Measurements from ENCODE around the gene RAD51B.
A peak's percentile ranks its signal among the peaks of the same experiment; 100 is the strongest.
"Not testable (repeated sequence)": the region's sequence is repeated elsewhere in the genome, so short reads cannot be mapped to it uniquely, and the experiment has no call there.

Gene RAD51B

DNA sequence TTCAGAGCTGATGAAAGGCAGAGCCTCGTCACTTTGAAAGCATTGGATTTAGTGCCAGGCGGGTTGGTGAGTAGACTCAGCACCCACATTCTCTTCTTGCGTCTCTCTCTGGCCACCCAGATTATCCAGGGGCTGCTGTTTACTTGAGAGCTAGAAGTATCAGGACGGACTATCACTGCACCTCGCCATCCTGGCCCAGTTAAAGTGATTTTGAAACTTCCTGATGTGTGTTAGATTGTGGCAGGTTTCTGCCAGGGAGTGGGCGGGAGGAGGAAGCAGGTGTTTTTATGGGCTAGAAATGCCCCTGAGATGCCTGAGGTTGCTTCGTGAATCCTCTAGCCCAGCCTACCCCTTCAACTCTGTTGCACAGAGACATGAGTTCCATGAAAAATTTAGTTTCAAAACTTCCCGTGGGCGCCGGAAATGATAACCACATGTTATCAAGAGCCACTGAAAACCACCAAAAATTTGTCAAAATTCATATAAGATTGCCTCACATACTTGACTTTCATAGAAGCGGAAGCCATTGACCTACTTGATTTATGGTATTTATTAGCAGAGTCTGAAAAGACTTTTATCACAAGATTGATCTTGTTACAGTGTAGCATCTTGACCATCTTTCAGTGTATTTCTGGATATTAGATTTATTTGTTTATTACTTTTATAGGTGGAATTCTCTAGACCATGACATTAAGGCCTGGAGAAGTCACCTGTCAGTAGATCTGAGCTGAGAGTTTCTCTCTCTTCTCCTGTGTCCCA, 466.0 kb downstream of the RAD51B start:
- peak; percentile 72 for DNase-seq

DNA sequence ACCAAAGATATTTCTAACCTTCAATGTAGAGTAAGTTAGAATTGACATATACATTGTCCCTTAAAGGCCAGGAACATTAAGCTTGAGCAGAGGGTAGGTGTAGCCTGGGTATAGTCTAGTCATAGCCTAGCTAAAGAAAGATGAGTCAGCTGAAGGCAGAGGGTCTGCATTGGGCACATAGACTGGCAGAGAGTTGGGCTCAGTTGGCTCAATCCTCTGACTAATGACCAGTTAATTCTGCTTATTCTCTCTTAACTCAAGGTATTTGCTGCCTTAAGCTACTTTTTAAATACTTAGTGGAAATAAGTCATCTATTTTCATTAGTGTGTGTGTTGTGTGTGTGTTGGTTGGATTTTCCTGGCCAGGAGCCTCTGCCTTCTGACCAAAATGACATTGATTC, 467.1 kb downstream of the RAD51B start:
- DNase-seq = no peak

DNA sequence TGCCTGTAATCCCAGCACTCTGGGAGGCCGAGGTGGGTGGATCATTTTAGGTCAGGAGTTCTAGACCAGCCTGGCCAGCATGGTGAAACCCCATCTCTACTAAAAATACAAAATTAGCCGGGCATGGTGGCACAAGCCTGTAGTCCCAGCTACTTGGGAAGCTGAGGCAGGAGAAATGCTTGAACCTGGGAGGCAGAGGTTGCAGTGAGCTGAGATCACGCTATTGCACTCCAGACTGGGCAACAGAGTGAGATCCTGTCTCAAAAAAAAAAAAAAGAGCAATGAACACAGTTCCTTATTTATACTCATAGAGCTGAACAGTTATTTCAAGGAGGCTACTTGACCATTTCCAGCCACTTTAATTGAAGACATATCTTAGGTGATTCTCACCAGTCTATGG, 469.9 kb downstream of the RAD51B start:
- DNase-seq = not testable (repeated sequence)

DNA sequence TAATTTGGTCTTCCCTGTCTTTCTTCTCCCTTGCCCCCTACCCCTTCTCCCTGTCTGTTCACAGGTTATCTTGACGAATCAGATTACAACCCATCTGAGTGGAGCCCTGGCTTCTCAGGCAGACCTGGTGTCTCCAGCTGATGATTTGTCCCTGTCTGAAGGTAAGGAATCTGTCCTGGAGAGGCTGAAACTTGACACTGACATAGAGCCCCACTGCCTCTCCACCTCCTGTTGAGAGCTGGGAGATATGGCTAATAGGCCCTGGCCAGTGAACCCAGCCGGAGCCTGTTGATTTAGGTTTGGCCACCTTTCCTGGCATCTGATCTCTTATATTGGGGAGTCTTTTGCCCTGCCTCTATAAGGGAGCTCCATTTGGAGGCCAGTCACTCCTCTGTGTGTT, 472.2 kb downstream of the RAD51B start:
- no peak for DNase-seq

DNA sequence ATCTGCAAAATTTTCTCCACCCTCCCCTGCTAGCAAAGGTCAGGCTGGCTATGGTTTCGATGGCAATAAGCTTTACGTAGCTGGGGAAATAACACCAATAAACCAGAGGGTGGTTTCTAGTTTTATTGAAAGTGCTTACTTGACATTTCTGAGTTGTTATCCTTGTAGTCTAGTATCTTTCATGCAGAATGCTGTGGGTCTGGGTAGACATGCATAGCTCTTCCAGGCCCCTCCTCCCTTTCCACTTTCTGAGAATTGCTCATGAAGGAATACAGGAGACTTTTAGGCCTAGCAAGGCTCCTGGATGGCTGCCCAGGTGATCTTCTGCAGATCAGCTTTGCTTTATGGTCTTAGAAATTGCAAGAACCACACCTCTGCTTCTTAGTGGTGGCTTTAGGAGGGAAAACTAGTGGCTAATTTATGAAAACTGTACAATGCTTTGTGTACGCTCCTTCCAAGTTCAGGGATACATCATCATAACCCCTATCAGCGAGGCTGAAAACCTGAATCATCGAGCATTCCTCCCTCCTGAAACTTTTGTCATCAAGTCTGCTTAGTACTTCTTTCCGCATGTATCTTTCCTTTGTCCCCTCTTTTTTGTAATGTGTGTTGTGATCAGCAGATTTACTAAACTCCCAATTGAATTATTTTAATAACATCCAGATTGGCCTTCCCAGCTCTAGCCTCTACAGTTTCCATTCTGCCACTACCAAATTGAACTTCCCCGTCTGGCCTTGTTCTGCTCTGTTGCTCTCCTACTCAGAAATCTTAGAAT, 473.0 kb downstream of the RAD51B start:
- DNase-seq = no peak

DNA sequence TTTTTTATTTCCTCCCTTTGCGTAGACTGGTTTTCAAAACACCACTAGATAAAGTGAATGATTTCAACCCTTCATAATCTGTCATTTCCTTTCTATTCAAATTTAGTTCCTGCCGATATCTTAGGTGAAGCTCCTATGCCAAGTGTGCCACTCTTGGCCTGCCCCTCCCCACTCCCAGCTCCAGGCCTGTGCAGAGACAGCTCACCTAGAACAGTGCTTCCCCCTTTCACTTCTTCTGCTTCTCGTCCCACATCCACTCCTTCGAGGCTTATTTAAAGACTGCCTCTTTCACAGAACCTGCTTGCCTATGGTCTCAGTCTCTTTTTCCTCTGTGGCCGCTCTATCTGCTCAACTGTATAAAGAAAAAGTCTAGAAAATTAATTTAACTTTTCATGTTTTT, 473.8 kb downstream of the RAD51B start:
- no peak for DNase-seq

DNA sequence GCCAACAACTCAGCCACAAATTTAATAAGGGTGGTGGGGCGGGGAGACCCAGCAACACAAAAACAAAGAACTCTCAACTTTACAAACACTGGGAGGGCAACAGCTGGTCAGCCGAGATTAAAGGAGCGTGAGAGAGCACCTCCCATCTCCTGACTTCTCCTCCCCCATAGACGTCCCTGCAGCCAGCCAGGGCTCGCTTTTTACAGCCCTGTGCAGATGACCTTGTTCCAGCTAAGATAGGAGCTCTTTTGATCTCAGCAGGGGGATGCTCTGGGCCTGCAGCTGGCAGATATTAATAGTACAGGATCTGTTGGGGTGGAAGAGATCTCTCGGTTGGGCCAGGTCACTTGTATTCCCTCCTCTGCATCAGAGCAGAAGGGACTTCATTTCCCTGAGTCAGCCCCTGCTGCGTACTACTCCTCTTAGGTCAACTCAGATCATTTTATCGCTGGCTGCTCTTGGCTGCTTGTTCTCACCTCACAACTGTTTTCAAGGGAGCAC, 475.8 kb downstream of the RAD51B start:
- DNase-seq = no peak

DNA sequence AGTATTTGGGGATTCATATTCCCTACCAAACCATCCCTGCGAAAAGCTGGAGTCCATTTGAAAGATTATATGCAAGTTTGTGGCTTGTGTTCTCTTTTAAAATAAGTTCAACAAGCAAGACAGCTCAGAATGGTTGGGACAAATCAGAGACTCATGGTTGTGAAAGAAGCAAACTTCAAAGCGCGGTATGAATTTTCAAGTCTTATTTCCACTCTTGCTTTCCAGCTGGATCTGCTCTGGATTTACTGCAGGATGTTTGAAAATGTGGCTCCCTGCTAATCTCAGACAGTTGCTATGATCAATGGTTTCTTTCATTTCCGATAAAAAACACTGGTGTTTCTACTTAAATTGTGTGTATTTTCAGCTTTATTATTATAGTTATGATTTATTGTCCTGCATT, 477.5 kb downstream of the RAD51B start:
- DNase-seq = no peak

DNA sequence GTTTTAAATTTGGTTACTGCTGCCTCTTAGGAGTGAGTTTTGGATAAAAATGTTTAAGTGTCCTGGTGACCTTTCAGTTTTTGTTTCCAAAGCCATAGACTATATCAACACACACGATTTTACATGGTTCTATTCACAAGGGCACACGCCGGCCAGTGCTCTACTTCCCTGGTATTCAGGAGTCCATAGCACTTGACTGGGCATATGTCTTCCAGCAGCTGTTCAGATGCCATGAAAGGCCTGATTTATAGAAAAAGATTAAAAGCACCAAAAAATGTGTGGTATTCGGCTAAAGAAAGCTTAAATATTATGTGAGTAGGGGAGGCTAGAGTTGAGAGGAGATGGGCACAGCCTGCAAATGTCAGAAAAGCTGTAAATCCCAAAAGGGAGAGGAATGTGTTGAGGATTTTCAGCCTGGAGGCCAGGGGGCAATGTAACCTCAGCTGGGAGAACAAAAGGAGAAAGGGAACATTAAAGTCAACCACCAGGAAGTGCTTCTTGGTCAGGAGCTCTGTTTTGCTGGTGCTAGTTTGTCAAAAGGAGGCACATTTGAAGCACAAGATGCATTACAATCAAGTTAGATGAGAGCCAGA, 478.4 kb downstream of the RAD51B start:
- no peak for DNase-seq

DNA sequence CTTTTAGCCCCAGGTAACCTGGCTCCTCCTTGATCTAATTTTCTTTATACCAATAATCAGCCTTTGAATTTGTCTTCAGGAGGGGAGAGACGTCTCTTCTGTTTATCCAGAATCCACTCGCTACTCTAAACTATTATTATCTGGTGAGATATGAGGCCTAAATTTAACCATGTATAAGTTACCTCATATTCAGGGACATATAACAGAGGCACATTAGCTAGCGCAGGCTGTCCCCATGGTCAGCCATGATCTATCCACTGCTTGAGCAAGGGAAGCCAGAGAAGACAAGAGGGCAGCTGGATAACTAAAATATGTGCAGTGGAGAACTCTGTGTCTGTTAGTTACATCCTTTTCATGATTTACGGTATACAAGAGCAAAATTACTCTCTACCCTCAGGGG, 481.0 kb downstream of the RAD51B start:
- no peak for DNase-seq

DNA sequence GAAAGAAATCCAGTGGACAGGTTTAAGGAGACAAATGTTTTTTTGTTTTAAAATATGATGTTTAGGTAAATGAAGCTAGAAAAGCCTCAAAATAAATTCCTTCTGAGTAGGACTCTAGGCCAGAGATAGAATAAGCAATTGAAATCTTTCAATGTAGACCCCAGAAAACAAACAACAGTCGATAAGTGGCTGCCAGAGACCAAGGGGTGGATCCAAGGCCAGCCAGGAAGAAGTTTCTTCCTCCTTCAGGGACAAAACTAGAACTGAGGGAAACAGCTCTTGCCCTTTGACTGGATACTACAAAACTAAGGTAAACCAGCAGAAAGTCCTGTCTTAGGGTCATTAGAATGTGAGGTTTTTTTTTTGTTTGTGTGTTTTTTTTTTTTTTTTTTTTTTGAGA, 481.6 kb downstream of the RAD51B start:
- DNase-seq = no peak

DNA sequence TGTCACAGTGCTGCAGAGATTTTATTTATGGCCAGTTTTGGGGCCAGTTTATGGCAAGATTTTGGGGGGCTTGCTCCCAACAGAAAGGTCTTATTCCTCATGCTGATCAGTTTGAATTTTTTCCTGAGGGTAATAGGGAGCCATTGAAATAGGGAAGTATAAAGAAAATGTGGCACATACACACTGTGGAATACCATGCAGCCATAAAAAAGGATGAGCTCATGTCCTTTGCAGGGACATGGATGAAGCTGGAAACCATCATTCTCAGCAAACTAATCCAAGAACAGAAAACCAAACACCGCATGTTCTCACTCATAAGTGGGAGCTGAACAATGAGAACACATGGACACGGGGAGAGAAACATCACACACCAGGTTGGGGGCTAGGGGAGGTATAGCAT, 483.4 kb downstream of the RAD51B start:
- not testable (repeated sequence) for DNase-seq

DNA sequence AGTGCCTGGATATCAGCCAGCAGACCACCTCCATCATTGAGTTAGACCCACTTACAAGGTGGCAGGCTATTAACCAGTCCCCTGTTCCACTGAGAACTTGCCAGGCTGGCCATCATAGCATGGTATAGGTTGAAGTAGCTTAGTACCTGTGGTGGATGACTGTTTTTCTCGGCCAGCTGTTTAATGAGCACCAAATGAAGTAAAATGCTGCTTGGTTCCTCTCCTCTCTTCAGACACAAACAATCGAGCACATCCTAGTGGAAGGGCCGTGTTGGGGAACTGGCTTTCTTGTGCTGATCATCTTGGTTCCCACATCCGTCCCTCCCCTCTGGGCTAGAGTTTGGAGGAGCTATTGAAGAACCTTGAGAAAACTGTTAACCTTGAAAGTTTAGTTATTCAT, 486.2 kb downstream of the RAD51B start:
- DNase-seq = no peak

DNA sequence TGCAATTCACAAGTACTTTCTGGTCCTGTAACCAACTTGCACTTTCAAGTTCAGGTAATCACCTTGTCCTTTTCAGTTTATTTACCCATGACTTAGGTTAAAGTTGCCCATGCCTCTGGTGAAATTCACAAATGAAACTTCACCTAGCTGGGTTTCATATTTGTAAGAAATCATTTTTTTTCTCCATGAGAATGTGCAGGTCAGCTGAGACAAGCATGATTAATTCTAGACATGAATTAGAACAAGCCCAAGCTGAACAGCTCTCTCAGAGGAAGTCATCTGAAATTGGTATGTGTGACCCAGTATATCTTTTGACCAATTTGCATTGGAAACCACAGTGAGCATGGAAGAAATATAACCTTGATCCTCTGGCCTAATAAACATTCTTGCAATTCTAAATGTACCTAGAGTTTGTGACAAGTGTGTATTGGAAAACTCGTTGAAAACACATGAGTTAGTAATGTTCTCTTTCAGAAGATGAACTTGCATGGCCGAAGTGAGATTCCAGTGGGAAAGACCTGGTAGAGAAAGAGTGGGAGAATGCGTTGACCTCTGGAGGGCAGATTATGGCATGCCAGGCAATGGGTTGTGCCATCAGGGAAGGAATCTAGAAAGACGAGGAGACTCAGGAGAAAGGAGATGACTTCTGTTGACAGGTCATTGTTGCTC, 486.8 kb downstream of the RAD51B start:
- DNase-seq = no peak

DNA sequence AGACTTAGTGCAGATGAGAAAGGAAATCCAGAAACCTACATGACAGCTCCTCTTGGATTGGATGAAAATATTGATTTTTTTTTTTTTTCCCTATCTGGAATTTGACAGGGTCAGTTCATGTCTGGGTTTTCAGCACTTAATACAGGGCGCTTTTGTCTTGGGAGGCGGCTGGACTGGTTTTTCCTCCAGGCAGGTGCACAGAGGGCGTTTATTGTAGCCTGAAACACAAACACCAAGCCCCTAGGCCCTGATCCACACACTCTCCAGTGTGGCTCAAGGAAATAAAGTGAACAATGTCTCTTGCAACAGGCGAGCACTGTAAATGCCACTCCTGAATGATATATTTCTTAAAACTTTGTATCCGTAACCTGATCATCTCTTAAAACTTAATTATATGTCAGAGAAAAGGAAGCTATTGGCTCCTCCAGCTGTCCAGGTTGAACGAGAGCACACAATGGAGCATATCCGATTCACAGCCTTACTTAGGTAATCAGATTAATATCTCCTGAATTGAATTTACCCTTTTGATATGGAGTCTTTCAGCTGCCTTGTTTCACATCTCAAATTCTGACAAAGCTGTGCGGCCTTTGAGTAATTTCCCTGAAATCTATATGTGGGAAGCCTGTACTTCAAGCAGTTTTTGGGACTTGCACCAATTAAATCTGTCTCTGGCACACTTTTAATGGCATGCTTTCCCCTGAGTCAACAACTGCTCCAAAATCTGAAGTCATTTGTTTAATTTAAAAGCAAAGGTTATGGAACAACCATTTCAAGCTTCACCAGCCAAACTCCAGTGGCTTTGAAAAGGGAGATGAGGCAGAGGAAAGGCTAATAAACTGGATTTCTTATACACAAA, 487.6 kb downstream of the RAD51B start:
- DNase-seq = no peak

DNA sequence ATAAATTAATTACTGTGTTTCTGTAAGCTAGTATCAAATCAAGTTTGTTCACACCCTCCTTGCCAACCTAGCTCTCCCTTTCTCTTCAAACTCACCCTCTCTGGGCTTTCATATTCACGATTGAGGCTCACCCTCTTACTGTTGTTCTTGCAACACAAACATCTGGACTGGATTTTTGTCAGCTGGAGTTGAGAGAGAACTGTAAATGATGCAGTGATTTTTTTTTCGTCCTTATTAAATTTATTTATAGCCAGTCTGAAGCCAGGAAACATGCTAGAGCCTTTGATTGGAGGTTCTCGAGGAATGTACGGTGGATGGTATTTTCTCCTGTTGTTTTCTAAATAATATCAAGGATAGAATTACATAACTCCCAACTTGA, 488.2 kb downstream of the RAD51B start:
- no peak for DNase-seq

DNA sequence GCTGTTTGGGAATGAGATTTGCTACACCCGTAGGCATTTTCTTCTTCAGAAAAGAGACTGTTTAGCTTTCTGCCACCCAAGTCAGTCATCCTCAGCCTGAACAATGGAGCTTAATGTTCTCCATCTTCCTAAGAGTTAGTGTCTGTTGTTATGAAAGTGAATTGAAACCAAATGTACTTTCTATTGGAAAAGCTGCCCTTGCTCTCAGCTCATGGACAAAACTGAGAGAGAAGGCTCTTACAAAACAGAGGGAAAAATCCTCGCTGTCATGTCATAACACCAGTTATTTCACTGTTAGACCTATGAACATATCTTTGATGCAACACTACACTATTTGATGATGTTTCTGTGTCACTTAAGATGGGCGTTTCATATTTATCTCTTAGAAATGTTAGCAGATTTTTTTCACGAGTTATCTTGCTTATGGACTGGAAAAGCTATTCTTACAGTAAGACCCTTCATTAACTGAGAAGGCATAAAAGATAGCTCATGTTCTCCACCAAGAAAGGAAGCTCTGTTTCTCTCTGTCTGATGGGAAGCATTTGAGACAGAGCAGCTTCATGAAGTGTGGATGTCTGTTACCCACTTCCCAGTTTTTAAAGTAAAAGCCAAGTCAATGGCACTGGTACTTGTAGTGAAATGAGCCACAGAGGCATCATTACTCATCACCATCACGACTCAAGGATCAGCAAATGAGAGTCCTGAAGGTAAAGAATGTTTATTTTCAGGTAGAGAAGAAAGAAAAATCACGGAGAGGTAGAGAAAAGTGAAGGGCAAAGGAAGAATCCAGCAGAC, 489.3 kb downstream of the RAD51B start:
- DNase-seq = no peak

DNA sequence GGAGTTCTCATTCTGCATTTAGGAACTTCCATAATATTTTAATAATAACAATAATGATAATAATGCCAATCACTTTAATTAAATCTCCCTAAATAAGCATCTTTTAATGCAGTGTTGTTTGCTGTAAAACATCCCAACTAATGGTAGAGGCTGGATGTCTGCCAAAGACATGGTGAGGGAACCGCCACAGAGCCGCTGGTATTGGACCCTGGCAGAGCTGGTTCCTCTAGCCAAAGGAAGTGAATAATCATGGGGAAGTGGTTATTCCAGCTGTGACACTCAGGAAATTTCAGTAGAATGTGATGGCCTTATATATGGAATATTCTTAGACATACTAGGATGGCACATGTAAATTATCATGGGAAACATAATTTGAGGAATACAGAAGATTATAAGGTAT, 490.0 kb downstream of the RAD51B start:
- DNase-seq = no peak

DNA sequence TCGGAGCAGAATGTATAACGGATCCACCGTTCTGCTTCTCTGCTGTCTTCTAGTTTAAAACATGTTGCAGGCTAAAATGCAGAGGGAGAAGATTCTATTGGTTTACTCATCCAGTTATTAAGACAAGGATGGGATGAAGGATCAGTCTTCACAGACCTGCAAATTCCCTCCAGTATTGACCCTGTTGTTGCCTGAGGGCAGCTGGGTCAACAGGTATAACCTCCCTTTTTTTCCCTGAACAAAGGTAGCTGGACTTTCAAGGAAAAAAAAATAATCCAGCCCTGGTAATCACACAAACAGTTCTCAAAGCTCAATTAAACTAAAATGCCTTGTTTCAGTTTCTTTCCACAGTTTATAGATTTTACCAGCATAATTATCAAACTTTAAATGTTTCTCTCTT, 492.7 kb downstream of the RAD51B start:
- DNase-seq = no peak

DNA sequence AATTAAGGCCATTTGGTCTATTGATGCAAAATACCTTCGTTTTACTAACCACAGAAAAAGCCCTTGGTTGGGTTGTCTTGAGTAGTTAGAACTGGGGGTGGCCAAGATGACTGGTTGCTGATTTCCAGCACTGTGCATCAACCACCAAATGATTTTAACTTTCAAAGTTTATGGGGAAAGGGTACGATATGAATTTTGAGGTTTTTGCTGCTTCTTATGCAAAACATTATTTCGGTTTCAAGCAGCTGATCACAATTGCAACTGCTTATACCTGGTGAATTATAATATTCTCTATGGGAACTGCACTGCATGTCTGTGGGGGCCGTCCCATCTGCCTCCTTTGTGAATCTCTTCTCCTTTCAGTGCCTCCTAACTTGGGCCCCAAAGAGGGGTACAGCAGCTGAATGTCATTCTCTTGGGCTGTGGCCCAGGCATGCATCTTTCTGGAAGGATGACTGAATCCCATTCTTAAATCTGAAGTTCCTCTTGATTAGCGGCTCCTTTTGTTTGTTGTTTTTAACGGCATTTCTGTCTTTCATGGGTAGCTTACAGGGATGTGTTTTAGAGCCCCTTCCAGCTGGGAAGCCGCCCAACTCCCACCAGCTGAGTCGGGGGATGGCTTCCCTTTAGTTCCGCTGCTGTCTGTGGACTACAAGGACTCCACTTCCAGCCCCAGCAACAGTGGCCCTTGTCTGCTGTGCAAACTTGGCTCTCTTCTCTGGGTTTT, 493.5 kb downstream of the RAD51B start:
- no peak for DNase-seq

DNA sequence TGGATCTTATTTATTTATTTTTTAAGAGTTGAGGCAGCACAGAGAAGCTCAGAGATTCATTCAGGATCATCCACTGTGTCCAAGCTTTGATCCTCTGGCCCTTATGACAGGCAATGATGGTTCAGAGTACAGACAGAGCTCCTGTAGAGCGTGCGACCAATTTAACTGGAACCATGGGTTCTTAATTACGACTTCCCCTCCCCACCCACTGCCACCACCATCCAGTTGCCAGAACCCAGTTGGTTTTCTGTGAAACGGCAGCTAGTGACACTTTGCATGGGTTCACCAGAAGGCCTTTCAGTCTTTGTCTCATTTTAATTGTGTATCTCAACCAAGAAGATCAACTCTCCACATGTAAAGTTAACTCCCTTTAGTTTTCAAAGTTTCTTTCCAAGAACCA, 495.1 kb downstream of the RAD51B start:
- no peak for DNase-seq
